ENCODE results near the gene STXBP5.

The STXBP5 gene

DNA sequence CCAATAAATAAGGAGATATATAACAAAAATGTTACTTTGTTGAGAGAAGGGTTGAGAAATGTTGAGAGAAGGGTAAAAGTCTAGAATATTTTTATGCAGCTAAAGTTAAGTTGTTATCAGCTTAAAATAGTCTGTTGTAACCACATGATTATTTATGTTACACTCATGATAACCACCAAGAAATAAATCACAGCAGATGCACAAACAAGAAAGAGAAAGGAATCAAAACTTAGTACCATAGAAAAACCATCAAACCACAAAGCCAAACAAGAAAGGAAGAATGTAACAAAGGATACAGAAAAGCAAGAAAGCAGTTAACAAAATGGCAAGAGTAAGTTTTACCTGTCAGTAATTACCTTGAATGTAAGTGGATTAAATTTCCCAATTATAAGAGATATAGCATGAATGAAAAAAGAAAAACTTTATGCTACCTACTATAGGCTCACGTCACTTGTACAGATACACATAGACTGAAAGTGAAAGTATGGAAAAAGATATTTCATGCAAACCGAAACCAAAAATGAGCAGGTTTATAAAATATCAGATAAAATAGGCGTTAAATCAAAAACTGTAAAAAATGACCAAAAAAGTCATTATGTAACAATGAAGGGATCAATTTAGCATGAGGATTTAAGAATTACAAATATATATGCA lies 93.6 kb downstream of the STXBP5 start:
- Histone ChIP-seq H4K91ac (ENCODE audit: low read length) (no peak overlapping the region), H3K27me3 (ENCODE audit: control insufficient read depth in 1 of 2, insufficient read depth in 1 of 2, low read length in 2 of 2) (no peaks in the 10 kb centered on the region), H3K4me2 (ENCODE audit: low read length, poor library complexity, severe bottlenecking) (no peak overlapping the region), H3K36me3 (ENCODE audit: control insufficient read depth in 1 of 2, insufficient read depth in 2 of 2, low read depth in 1 of 2, low read length in 2 of 2) (peaks cover 11 to 65% of the 10 kb centered on the region in 2 experiments), H4K8ac (ENCODE audit: low read length) (no peak overlapping the region), H2BK120ac (ENCODE audit: low read depth, low read length) (no peak overlapping the region), H3K4me1 (ENCODE audit: control insufficient read depth, insufficient read depth, low read depth, low read length) (no peaks in the 10 kb centered on the region), H2BK5ac (ENCODE audit: low read depth, low read length, poor library complexity, severe bottlenecking) (no peak overlapping the region), H3K27ac (ENCODE audit: low read length, poor library complexity, severe bottlenecking) (no peak overlapping the region), H3K79me1 (replicated peaks; ENCODE audit: low read length, poor library complexity, severe bottlenecking) (peaks cover 6% of the 10 kb centered on the region), H3K14ac (ENCODE audit: low read length in 2 of 2) (no peak overlapping the region), H2AK5ac (ENCODE audit: low read length, severe bottlenecking) (no peak overlapping the region), H3K9ac (ENCODE audit: low read length) (no peak overlapping the region), H2BK15ac (ENCODE audit: low read depth, poor library complexity, severe bottlenecking) (no peak overlapping the region), H2AFZ (ENCODE audit: low read depth, low read length) (no peak overlapping the region), H3K23ac (ENCODE audit: low read length in 2 of 2) (no peak overlapping the region), H3K4me3 (ENCODE audit: insufficient read depth in 1 of 2, low read depth in 1 of 2, low read length in 2 of 2) (peak overlapping the region in 1 of 2 experiments; percentile 25), H2BK12ac (ENCODE audit: low read length in 2 of 2) (no peak overlapping the region), H3K4ac (ENCODE audit: low read depth in 1 of 2, low read length in 2 of 2) (no peak overlapping the region), H3K9me3 (ENCODE audit: control insufficient read depth, low read length) (peaks cover 53% of the 10 kb centered on the region), H3K18ac (ENCODE audit: low read depth in 1 of 2, low read length in 2 of 2) (no peak overlapping the region)
- peak; percentile 52 for DNase-seq
- no CpG with 5 or more reads among the region's 3 CpGs for WGBS

DNA sequence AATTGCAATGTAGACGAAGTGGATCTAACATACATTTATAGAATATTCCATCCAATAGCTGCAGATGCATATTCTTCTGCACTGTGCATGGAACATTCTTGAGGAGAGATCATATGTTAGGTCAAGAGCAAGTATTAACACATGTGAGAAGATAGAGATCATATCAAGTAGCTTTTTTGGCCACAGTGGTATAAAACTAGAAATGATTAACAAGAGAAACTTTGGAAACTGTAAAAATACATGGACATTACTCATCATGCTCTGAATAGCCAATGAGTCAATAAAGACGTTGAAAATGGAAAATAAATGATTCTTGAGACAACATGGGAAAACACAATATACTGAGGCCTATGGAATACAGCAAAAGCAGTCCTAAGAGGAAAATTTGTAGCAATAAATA lies 94.2 kb downstream of the STXBP5 start:
- Histone ChIP-seq H2BK120ac (ENCODE audit: low read depth, low read length) (no peak overlapping the region), H2BK12ac (ENCODE audit: low read length in 2 of 2) (no peak overlapping the region), H3K27me3 (ENCODE audit: control insufficient read depth in 1 of 2, insufficient read depth in 1 of 2, low read length in 2 of 2) (no peaks in the 10 kb centered on the region), H2BK5ac (ENCODE audit: low read depth, low read length, poor library complexity, severe bottlenecking) (no peak overlapping the region), H2AFZ (ENCODE audit: low read depth, low read length) (no peak overlapping the region), H3K18ac (ENCODE audit: low read depth in 1 of 2, low read length in 2 of 2) (no peak overlapping the region), H3K4me1 (ENCODE audit: control insufficient read depth, insufficient read depth, low read depth, low read length) (no peaks in the 10 kb centered on the region), H3K4ac (ENCODE audit: low read depth in 1 of 2, low read length in 2 of 2) (no peak overlapping the region), H3K79me1 (replicated peaks; ENCODE audit: low read length, poor library complexity, severe bottlenecking) (peaks cover 6% of the 10 kb centered on the region), H3K9ac (ENCODE audit: low read length) (no peak overlapping the region), H3K14ac (ENCODE audit: low read length in 2 of 2) (no peak overlapping the region), H4K91ac (ENCODE audit: low read length) (no peak overlapping the region), H3K23ac (ENCODE audit: low read length in 2 of 2) (no peak overlapping the region), H3K27ac (ENCODE audit: low read length, poor library complexity, severe bottlenecking) (no peak overlapping the region), H3K4me2 (ENCODE audit: low read length, poor library complexity, severe bottlenecking) (no peak overlapping the region), H4K8ac (ENCODE audit: low read length) (no peak overlapping the region), H3K36me3 (ENCODE audit: control insufficient read depth in 1 of 2, insufficient read depth in 2 of 2, low read depth in 1 of 2, low read length in 2 of 2) (peaks cover 14 to 65% of the 10 kb centered on the region in 2 experiments), H2AK5ac (ENCODE audit: low read length, severe bottlenecking) (no peak overlapping the region), H3K9me3 (ENCODE audit: control insufficient read depth, low read length) (peaks cover 55% of the 10 kb centered on the region), H3K4me3 (ENCODE audit: insufficient read depth in 1 of 2, low read depth in 1 of 2, low read length in 2 of 2) (peak overlapping the region in 1 of 2 experiments; percentile 5), H2BK15ac (ENCODE audit: low read depth, poor library complexity, severe bottlenecking) (no peak overlapping the region)
- WGBS = no CpG with 5 or more reads among the region's 2 CpGs
- no peak for DNase-seq

DNA sequence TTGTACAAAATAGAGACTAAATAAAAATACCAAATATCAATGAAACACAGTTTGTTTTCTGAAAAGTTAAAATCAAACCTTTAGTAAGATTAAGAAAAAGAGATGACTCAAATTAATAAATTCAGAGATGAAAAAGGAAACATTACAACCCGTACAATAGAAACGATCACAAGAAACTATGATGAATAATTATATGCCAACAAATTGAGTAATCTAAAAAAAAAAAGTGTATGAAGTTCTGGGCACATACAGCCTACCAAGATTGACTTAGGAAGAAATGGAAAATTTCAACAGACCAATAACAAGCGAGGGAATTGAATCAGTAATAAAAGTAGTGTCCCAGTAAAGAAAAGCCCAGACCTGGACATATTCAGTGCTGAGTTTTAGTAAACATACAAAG lies 94.8 kb downstream of the STXBP5 start:
- Histone ChIP-seq H3K79me1 (replicated peaks; ENCODE audit: low read length, poor library complexity, severe bottlenecking) (peaks cover 8% of the 10 kb centered on the region), H2BK15ac (ENCODE audit: low read depth, poor library complexity, severe bottlenecking) (no peak overlapping the region), H3K23ac (ENCODE audit: low read length in 2 of 2) (no peak overlapping the region), H3K14ac (ENCODE audit: low read length in 2 of 2) (no peak overlapping the region), H2AK5ac (ENCODE audit: low read length, severe bottlenecking) (no peak overlapping the region), H3K4me1 (ENCODE audit: control insufficient read depth, insufficient read depth, low read depth, low read length) (no peaks in the 10 kb centered on the region), H3K27ac (ENCODE audit: low read length, poor library complexity, severe bottlenecking) (no peak overlapping the region), H3K36me3 (ENCODE audit: control insufficient read depth in 1 of 2, insufficient read depth in 2 of 2, low read depth in 1 of 2, low read length in 2 of 2) (peaks cover 18 to 65% of the 10 kb centered on the region in 2 experiments), H2BK12ac (ENCODE audit: low read length in 2 of 2) (no peak overlapping the region), H3K4ac (ENCODE audit: low read depth in 1 of 2, low read length in 2 of 2) (no peak overlapping the region), H3K9me3 (ENCODE audit: control insufficient read depth, low read length) (peaks cover 59% of the 10 kb centered on the region), H2BK5ac (ENCODE audit: low read depth, low read length, poor library complexity, severe bottlenecking) (no peak overlapping the region), H3K4me2 (ENCODE audit: low read length, poor library complexity, severe bottlenecking) (no peak overlapping the region), H3K9ac (ENCODE audit: low read length) (no peak overlapping the region), H4K8ac (ENCODE audit: low read length) (no peak overlapping the region), H3K18ac (ENCODE audit: low read depth in 1 of 2, low read length in 2 of 2) (no peak overlapping the region), H4K91ac (ENCODE audit: low read length) (no peak overlapping the region), H2BK120ac (ENCODE audit: low read depth, low read length) (no peak overlapping the region), H3K4me3 (ENCODE audit: insufficient read depth in 1 of 2, low read depth in 1 of 2, low read length in 2 of 2) (peak overlapping the region in 1 of 2 experiments; percentile 5), H3K27me3 (ENCODE audit: control insufficient read depth in 1 of 2, insufficient read depth in 1 of 2, low read length in 2 of 2) (no peaks in the 10 kb centered on the region), H2AFZ (ENCODE audit: low read depth, low read length) (no peak overlapping the region)
- no peak for DNase-seq
- WGBS = no CpG with 5 or more reads among the region's 3 CpGs

DNA sequence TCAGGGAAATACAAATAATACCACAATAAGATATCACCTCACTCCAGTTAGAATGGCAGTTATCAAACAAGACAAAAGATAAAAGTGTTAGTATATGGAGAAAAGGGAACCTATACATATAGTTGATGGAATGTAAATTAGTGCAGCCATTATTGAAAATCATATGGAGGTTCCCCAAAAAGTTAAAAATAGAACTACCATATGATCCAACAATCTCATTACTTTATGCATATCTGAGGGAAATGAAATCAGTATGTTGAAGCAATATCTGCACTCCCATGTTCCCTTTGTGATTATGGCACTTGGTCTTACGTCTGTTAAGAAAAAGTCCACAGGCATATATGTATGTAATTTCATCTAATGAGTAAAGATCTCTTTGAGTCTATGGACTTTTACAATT lies 96.9 kb downstream of the STXBP5 start:
- Histone ChIP-seq H2BK15ac (ENCODE audit: low read depth, poor library complexity, severe bottlenecking) (no peak overlapping the region), H2BK12ac (ENCODE audit: low read length in 2 of 2) (no peak overlapping the region), H3K9ac (ENCODE audit: low read length) (no peak overlapping the region), H2BK120ac (ENCODE audit: low read depth, low read length) (no peak overlapping the region), H2BK5ac (ENCODE audit: low read depth, low read length, poor library complexity, severe bottlenecking) (no peak overlapping the region), H3K27me3 (ENCODE audit: control insufficient read depth in 1 of 2, insufficient read depth in 1 of 2, low read length in 2 of 2) (no peaks in the 10 kb centered on the region), H4K91ac (ENCODE audit: low read length) (no peak overlapping the region), H2AK5ac (ENCODE audit: low read length, severe bottlenecking) (no peak overlapping the region), H3K79me1 (replicated peaks; ENCODE audit: low read length, poor library complexity, severe bottlenecking) (peaks cover 6% of the 10 kb centered on the region), H3K9me3 (ENCODE audit: control insufficient read depth, low read length) (peaks cover 54% of the 10 kb centered on the region), H3K14ac (ENCODE audit: low read length in 2 of 2) (no peak overlapping the region), H3K4me1 (ENCODE audit: control insufficient read depth, insufficient read depth, low read depth, low read length) (no peaks in the 10 kb centered on the region), H3K36me3 (ENCODE audit: control insufficient read depth in 1 of 2, insufficient read depth in 2 of 2, low read depth in 1 of 2, low read length in 2 of 2) (peaks cover 14 to 61% of the 10 kb centered on the region in 2 experiments), H3K27ac (ENCODE audit: low read length, poor library complexity, severe bottlenecking) (no peak overlapping the region), H3K18ac (ENCODE audit: low read depth in 1 of 2, low read length in 2 of 2) (no peak overlapping the region), H3K4me3 (ENCODE audit: insufficient read depth in 1 of 2, low read depth in 1 of 2, low read length in 2 of 2) (no peak overlapping the region), H3K4me2 (ENCODE audit: low read length, poor library complexity, severe bottlenecking) (no peak overlapping the region), H4K8ac (ENCODE audit: low read length) (no peak overlapping the region), H3K4ac (ENCODE audit: low read depth in 1 of 2, low read length in 2 of 2) (no peak overlapping the region), H3K23ac (ENCODE audit: low read length in 2 of 2) (no peak overlapping the region), H2AFZ (ENCODE audit: low read depth, low read length) (no peak overlapping the region)
- no CpG with 5 or more reads among the region's 1 CpG for WGBS
- no peak for DNase-seq
